ENCODE data around the gene PPP1R7. TPM values are rescaled to one million over a fixed set of nuclear protein-coding genes. Genes with fewer than 3 reads are reported as not detected.

PPP1R7 gene
- total RNA-seq, 1 experiment from 2014 or later, result 49.1 TPM

- H3K9me3 Mint-ChIP-seq, result no peaks in the 10 kb centered on the region
- peaks cover 27% of the 10 kb centered on the region for H3K4me1 Mint-ChIP-seq
- TF ChIP-seq TCF7 (CRISPR knock-in tag; IDR thresholded peaks at IDR 0.05; ENCODE audit: low read depth) (no peak), E2F5 (CRISPR knock-in tag; IDR thresholded peaks at IDR 0.05) (no peak)
- TF ChIP-seq, protein P1, sequence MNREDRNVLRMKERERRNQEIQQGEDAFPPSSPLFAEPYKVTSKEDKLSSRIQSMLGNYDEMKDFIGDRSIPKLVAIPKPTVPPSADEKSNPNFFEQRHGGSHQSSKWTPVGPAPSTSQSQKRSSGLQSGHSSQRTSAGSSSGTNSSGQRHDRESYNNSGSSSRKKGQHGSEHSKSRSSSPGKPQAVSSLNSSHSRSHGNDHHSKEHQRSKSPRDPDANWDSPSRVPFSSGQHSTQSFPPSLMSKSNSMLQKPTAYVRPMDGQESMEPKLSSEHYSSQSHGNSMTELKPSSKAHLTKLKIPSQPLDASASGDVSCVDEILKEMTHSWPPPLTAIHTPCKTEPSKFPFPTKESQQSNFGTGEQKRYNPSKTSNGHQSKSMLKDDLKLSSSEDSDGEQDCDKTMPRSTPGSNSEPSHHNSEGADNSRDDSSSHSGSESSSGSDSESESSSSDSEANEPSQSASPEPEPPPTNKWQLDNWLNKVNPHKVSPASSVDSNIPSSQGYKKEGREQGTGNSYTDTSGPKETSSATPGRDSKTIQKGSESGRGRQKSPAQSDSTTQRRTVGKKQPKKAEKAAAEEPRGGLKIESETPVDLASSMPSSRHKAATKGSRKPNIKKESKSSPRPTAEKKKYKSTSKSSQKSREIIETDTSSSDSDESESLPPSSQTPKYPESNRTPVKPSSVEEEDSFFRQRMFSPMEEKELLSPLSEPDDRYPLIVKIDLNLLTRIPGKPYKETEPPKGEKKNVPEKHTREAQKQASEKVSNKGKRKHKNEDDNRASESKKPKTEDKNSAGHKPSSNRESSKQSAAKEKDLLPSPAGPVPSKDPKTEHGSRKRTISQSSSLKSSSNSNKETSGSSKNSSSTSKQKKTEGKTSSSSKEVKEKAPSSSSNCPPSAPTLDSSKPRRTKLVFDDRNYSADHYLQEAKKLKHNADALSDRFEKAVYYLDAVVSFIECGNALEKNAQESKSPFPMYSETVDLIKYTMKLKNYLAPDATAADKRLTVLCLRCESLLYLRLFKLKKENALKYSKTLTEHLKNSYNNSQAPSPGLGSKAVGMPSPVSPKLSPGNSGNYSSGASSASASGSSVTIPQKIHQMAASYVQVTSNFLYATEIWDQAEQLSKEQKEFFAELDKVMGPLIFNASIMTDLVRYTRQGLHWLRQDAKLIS (CRISPR knock-in tag; IDR thresholded peaks at IDR 0.05; ENCODE audit: borderline replicate concordance), result no peak
- TF ChIP-seq, protein P2, sequence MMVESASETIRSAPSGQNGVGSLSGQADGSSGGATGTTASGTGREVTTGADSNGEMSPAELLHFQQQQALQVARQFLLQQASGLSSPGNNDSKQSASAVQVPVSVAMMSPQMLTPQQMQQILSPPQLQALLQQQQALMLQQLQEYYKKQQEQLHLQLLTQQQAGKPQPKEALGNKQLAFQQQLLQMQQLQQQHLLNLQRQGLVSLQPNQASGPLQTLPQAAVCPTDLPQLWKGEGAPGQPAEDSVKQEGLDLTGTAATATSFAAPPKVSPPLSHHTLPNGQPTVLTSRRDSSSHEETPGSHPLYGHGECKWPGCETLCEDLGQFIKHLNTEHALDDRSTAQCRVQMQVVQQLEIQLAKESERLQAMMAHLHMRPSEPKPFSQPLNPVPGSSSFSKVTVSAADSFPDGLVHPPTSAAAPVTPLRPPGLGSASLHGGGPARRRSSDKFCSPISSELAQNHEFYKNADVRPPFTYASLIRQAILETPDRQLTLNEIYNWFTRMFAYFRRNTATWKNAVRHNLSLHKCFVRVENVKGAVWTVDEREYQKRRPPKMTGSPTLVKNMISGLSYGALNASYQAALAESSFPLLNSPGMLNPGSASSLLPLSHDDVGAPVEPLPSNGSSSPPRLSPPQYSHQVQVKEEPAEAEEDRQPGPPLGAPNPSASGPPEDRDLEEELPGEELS (CRISPR knock-in tag; IDR thresholded peaks at IDR 0.05), result no peak
- no peaks in the 10 kb centered on the region for H3K27me3 Mint-ChIP-seq (ENCODE audit: low read depth)
- H3K4me3 Mint-ChIP-seq, result peak overlapping the region; percentile 93
- CTCF ChIA-PET, result interaction anchor here (0.6 to 3.3 kb wide), 11 partner anchors 8 to 553 kb away, joined by 3 to 21 read pairs (median 4); partner anchors contain the start of genes HDLBP, ING5 and SEPTIN2
- ATAC-seq (no peak), DNase-seq (ENCODE audit: low spot score) (no peak)
- POLR2A ChIA-PET, result interaction anchor here (1.0 to 1.5 kb wide), 3 partner anchors 47 to 167 kb away, joined by 3 read pairs; partner anchors contain the start of genes MTERF4 and SEPTIN2
- no peak overlapping the region for H3K27ac Mint-ChIP-seq
- no peaks in the 10 kb centered on the region; the same call in 1 of the 2 replicates for H3K36me3 Mint-ChIP-seq
Observed at GRCh38 chr2:241149675-241149924, 667 bp upstream of the PPP1R7 start.

GRCh38 chr2:241150660-241151530, 628 bp downstream of the PPP1R7 start:
- ChIA-PET POLR2A (interaction anchor here (0.6 to 0.9 kb wide), 2 partner anchors 60 to 1125 kb away, joined by 3 to 7 read pairs; no protein-coding TSS in a partner anchor), CTCF (interaction anchor here (1.1 to 3.3 kb wide), 4 partner anchors 50 to 167 kb away, joined by 3 to 21 read pairs (median 4); no protein-coding TSS in a partner anchor)
- Mint-ChIP-seq H3K36me3 (no peaks in the 10 kb centered on the region), H3K9me3 (no peaks in the 10 kb centered on the region), H3K4me3 (peak overlapping the region; percentile 93), H3K27me3 (ENCODE audit: low read depth) (no peaks in the 10 kb centered on the region), H3K27ac (peak overlapping the region; percentile 92), H3K4me1 (peaks cover 27% of the 10 kb centered on the region)
- DNase-seq (ENCODE audit: low spot score) (no peak), ATAC-seq (peak; percentile 0; the same call in 1 of the 2 replicates)
- TF ChIP-seq, protein P3, sequence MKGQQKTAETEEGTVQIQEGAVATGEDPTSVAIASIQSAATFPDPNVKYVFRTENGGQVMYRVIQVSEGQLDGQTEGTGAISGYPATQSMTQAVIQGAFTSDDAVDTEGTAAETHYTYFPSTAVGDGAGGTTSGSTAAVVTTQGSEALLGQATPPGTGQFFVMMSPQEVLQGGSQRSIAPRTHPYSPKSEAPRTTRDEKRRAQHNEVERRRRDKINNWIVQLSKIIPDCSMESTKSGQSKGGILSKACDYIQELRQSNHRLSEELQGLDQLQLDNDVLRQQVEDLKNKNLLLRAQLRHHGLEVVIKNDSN (CRISPR knock-in tag; IDR thresholded peaks at IDR 0.05), result peak; percentile 24; the same call in 1 of the 2 replicates
- TF ChIP-seq, protein P4, sequence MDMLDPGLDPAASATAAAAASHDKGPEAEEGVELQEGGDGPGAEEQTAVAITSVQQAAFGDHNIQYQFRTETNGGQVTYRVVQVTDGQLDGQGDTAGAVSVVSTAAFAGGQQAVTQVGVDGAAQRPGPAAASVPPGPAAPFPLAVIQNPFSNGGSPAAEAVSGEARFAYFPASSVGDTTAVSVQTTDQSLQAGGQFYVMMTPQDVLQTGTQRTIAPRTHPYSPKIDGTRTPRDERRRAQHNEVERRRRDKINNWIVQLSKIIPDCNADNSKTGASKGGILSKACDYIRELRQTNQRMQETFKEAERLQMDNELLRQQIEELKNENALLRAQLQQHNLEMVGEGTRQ (CRISPR knock-in tag; IDR thresholded peaks at IDR 0.05), result peak; percentile 48; the same call in 1 of the 2 replicates
- TF ChIP-seq GABPB1 (CRISPR knock-in tag; IDR thresholded peaks at IDR 0.05), result no peak

DNA sequence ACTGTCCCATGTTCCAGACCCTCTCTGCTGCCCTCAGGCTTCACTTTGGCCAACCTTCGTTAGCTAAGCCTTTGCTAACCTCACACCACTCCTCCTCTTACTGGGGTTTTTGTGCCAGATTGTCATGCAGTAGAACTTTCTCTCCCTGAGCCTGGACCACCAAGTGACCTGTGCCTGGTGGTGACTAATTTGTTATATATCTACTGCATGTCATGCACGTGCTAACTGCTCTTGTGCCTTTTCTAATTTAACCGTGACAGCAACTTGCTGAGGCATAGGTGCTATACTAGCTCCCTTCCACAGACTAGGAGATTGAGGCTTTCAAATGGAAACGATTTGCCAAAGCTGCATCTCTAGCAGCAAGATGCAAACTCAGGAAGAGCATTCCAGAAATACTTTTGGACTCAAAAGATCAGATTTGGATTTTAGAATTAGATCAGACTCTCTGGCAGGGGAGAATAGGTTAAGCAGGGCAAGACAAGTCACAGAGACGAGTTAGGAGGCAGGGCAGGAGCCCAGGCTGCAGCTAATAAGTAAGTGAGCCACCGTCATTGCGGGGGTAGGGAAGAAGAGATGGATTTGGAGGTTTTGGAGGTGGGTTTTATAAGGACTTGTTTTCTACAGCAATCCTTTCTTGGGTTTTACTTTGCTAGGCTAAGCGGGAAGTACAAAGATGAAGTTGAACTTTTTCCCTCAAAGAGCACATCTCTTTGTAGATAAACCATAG, 1.8 kb downstream of the PPP1R7 start:
- ATAC-seq, result no peak
- POLR2A ChIA-PET, result no interaction called here

More for the DNA sequence above, 1.8 kb downstream of the PPP1R7 start:
- H3K4me1 Mint-ChIP-seq, result peaks cover 31% of the 10 kb centered on the region
- H3K36me3 Mint-ChIP-seq, result no peaks in the 10 kb centered on the region
- TF ChIP-seq ZNF263 (CRISPR knock-in tag; IDR thresholded peaks at IDR 0.05; ENCODE audit: low read depth) (no peak), ZNF121 (CRISPR knock-in tag; IDR thresholded peaks at IDR 0.05) (peak; percentile 16; the same call in 1 of the 2 replicates)
- peak overlapping the region; percentile 10; the same call in 1 of the 2 replicates for H3K27ac Mint-ChIP-seq
- H3K27me3 Mint-ChIP-seq (ENCODE audit: low read depth), result no peaks in the 10 kb centered on the region
- peak overlapping the region; percentile 93 for H3K4me3 Mint-ChIP-seq
- CTCF ChIA-PET, result no interaction called here
- no peaks in the 10 kb centered on the region for H3K9me3 Mint-ChIP-seq
- no peak for DNase-seq (ENCODE audit: low spot score)

All from WTC11 (cell line).